H1 (cell line): Measurements from ENCODE around the gene LGR4.

Experiments used
- CREB1 ChIP-seq: IDR thresholded peaks from 2 replicates; pipeline ENCODE4 v1.6.1; 2012; ENCODE audit warnings: inconsistent platforms
- CTCF ChIP-seq, 3 experiments: IDR thresholded peaks; 1 replicate in 2 of 3; 2 replicates in 1 of 3; pipeline versions ENCODE4 v1.5.1 to v1.6.1; 2011; ENCODE audit warnings: low read length in 3 of 3, mild to moderate bottlenecking in 3 of 3, inconsistent platforms in 2 of 3, low read depth in 1 of 3, moderate library complexity in 1 of 3; ENCODE audit not compliant: insufficient read depth in 1 of 3; ENCODE audit errors: control extremely low read depth in 1 of 3

- no peak for TF ChIP-seq CTCF (IDR thresholded peaks at IDR 0.05; ENCODE audit: control extremely low read depth in 1 of 3, insufficient read depth in 1 of 3, low read depth in 1 of 3, low read length in 3 of 3)
- TF ChIP-seq CREB1: no peak
Measured at GRCh38 chr11:27329867-27330632, 142.5 kb downstream of the LGR4 start.
